HG03575 (cell line): ENCODE measurements around the gene WDR46.

Experiments used
- ATAC-seq: cut with Tn5 transposase; IDR thresholded peaks from one replicate; pipeline ENCODE4 v1.9.1; 2021; ENCODE audit not compliant: unreplicated experiment, insufficient number of reproducible peaks, low FRiP score; ENCODE audit errors: extremely low read depth

Gene WDR46

DNA sequence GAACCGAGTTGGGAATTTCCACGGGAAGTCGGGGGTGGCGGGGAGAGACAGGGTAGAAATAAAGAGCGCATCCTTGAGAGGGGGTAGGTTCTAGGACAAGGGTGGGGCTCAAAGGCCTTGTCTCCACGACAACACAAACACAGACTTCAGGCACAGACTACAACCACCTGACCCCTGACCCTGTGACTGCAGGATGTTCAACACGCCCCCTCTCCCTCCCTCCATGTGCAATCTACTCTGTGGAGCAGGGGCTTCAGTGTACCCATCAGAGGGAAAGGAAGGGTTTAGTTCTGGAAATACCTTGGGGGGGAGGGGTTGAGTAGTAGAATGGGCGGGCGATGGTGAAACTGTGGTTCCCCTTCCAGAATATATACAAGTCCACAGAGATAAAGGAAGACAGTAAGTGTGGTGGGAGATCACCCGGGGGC is 25.5 kb upstream of the WDR46 start:
- no peak for ATAC-seq

GRCh38 chr6:33313709-33314514 is 24.9 kb upstream of the WDR46 start, which contains the start of gene TAPBP:
TSS of gene TAPBP (minus strand) at chr6:33314078. CDS start at chr6:33314041, 37 bp downstream.
- no peak for ATAC-seq

DNA sequence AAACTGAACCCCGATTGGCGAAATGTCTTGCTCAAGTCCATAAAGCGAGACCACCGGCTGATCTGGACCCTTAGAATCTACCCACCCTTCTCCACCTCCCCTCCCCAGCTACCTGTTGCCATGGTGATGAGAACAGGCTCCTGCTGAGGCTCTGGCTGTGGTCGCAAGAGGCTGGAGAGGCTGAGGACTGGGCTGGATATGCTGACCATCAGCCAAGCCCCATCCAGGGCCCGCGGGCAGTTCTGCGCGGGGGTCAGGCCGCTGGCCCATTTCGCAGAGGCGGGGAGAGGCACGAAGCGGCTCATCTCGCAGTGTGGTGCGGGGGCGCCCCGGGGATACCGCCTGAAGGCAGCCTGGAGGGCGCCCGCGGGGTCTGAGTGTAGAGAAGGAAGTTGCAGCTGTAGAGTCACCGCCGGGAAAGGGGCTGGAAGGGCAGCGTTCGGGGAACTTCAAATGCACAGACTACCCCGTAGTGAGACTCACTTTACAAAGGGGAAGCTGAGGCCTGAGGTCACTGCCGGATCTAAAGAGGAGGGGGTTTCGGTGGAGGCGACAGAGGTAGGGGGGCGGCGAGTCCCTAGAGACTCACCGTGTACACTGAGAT is 24.2 kb upstream of the WDR46 start:
- no peak for ATAC-seq

GRCh38 chr6:33312361-33313104 is 23.5 kb upstream of the WDR46 start:
- no peak for ATAC-seq

DNA sequence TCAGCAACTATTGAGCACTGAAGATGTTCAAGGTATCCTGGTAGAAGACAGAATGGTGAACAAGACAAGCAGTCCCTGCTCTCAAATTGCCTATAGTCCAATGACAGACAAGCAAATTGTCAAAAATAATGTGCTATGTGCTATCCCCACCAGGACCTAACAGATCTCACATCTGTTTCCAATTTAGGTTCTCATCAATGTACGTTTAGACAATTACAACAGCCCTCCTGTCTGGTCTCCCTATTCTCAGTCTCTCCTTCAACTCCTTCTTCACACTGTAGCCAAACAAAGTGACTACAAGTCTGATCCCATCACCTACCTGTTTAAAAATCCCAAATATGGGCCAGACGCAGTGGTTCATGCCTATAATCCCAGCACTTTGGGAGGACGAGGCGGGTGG is 17.3 kb upstream of the WDR46 start:
- no peak for ATAC-seq

- no peak for ATAC-seq
These were observed 16.0 kb upstream of the WDR46 start for GRCh38 chr6:33305052-33305451.

GRCh38 chr6:33304216-33304615 is 15.2 kb upstream of the WDR46 start:
- no peak for ATAC-seq

- no peak for ATAC-seq
These were observed 12.8 kb upstream of the WDR46 start for GRCh38 chr6:33301877-33302276.

DNA sequence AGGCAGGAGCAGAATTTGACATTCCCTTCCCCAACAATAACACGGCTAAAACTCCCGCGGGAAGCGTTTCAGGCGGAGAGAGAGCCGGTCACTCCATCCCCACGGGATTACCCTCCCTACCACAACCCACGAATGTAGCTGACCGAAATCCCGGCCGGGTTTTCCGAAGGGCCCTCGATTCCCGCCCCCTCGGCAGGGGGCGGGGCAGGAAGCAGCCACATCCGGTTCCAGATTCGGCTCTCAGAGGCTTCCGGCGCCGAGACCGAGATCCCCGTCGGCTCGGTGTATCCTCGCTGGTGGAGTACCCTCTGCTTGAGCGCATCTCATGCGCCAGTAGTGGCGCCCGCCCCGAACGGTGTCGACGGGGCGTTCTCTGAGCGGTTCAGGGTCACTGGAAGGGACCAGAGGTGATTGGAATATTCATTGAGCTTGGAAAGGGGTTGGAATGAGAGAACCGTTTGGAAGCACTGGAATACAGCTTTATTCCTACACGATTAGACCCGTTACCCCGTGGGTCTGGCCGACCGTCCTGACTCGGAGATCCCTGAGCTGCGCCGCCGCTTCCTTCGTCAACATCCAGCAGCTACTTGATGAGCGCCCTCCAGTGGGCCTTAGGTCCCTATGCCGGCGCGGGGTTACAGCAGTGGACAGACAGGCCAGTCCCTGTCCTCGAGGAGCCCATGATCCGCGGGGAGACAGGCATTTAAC is 10.4 kb upstream of the WDR46 start:
- ATAC-seq: no peak

GRCh38 chr6:33298773-33299236 is 9.8 kb upstream of the WDR46 start, which contains the start of gene RGL2:
TSS of gene RGL2 (minus strand) at chr6:33298942. CDS start at chr6:33298610, 332 bp downstream.
- no peak for ATAC-seq

DNA sequence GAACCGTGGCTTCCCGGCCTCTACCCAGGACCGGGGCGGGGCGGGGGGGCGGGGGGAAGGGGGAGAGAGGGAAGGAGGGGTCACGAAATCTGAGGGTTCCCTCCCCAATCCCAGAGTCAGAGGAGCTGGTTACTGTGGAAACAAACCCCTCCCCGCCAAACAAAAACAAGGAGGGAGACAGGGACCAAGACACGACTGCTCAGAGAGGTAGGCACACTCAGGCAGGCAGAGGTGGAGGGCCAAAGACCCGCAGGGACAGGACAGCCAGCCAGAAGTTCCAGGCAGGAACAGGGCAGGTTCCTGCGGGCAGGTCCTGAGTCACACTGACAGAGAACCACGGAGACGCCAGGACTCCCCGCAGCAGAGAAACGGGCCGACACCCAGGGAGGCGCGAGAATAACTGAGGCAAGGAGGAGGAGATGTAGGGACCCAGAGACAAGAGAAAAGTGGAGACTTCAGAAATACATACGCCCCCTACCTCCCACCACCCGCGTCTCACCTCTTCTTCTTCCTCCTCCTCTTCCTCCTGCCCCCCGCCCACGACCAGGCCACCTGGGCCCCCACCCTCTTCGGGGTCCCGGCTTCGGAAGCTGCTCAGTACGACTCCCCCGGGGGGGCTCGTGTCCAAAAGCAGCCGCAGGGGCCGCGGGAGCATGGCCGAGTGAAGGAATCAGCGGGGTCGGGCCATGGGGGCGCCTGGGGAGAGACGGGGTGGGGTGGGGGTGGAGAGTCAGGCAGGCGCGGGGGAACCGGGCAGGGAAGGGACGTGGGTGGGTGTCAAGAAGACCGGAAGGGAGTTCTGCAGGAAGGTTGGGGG is 9.1 kb upstream of the WDR46 start:
- no peak for ATAC-seq

- ATAC-seq: no peak
These were observed 8.4 kb upstream of the WDR46 start for GRCh38 chr6:33297406-33297955.

- ATAC-seq: no peak
These were observed 7.9 kb upstream of the WDR46 start for GRCh38 chr6:33296797-33297405.

DNA sequence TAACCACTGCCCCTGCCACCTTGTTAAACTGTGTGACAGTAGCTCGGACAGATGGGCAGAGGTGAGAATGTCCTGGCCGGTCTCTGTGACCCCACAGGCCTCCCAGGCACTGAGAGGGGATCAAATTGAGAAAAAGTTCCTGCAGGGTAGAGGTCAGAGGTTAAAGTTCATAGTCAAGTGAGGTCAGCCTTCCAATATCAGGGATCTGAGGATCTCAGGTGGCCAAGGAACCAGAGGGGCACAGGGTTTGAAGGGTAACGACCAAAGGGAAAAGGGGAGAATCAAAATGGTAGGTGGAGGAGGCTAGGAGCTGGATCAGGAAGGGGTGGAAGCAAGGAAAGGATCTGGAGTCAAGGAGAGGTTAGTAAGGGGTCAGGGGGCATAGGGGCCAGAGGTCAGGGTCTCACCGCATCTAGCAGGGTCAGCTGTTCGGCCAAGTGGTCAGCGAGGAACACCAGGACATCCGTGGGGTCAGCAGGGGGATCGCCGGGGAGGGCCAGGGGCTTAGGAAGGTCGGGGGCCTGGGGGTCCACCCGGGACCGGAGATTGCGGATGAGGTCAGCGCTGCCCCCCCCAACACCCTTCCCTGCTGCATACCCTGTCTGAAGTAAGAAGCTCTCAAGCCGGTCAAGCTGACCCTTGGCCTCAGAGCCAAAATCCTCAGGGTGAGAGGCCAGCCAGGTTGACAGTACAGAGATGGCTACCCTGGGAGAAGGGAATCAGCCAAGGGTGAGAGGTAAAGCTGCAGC is 6.8 kb upstream of the WDR46 start:
- ATAC-seq: no peak

DNA sequence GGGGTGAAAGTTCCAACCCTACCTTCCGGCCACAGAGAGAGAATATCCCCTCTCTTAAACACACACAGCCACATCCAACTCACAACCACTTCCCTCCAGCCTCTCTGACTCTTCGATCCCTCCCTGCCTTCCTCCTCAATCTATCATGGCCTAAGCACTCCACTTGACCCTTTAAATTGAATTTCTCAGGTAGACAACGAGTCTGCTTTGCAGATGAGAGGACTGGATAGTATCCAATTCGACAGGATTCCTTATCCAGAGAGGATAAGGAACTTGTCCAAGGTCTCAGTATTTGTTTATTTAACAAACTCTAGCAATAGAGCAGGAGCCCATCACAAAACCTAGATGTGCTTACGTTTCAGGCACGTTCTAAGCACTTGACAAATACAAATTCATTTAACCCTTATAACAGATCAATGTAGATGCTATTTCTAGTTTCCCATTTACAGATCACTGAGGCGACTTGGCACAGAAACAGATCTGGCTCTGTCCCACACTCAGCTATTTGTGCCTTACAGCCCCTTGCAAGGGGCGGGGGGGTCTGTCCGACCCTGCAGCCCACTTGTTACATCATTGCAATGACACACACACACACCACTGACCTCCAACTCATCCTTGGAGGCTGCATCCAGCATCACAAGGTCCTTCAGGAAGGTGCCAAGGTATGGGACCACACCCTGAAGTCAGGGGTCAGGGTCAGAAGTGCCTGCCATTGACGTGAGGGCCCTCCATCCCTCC is 5.2 kb upstream of the WDR46 start:
- no peak for ATAC-seq

DNA sequence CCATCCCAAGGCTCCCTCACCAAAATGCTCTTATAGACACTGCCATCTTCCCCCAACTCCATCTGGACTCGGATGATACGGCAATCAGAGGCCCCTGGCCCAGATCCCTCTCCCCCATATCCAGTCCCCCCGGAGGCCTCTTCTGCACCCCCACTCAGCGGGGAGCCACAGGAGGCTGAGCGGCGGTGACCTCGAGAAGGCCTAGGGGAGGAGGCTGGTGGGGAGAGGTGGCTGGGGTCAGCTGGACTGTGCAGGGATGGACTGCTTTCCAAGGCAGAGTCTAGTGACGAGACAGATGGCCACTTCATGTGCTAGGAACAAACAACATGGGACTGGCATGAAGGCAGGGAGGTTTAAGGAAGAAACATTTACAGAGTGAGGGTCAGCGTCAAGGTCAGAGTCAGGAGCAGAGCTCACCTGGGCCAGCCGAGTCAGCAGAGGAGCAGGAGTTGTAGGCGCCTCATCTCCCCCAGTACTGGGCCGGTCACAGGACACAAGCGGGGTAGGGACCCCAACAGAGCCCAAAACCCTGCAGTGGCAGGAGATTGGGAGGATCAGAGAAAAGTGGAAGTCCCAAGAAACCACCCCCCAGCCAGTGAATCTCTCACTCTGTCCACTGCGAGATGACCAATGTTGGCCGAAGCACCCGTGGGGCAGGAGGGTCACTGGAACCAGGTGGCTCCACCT is 4.1 kb upstream of the WDR46 start:
- no peak for ATAC-seq
